HG03135 (cell line): ENCODE results near the gene ERLEC1.
"Not testable (repeated sequence)": the region's sequence is repeated elsewhere in the genome, so short reads cannot be mapped to it uniquely, and the experiment has no call there.

Experiments used
- ATAC-seq: cut with Tn5 transposase; IDR thresholded peaks from one replicate; pipeline ENCODE4 v1.9.1; 2021; ENCODE audit warnings: mild to moderate bottlenecking, moderate library complexity; ENCODE audit not compliant: unreplicated experiment

ERLEC1 gene

DNA sequence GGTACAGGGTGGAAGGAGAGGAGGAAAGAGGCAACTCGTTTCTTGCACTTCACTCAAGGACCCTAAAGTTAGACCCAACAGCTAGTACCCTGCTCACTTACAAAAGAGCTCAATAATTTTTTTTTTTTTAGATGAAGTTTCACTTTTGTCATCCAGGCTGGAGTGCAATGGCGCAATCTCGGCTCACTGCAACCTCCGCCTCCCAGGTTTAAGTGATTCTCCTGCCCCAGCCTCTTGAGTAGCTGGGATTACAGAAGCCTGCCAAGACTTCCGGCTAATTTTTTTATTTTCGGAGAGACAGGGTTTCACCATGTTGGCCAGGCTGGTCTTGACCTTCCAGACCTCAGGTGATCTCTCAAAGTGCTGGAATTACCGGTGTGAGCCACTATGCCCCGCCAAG lies 4.2 kb upstream of the ERLEC1 start:
- ATAC-seq, result no peak

GRCh38 chr2:53784436-53784835 lies 2.4 kb upstream of the ERLEC1 start:
- ATAC-seq, result no peak

GRCh38 chr2:53785366-53785765 lies 1.5 kb upstream of the ERLEC1 start:
- no peak for ATAC-seq

GRCh38 chr2:53786352-53786704 lies 516 bp upstream of the ERLEC1 start:
- ATAC-seq, result peak; percentile 13

DNA sequence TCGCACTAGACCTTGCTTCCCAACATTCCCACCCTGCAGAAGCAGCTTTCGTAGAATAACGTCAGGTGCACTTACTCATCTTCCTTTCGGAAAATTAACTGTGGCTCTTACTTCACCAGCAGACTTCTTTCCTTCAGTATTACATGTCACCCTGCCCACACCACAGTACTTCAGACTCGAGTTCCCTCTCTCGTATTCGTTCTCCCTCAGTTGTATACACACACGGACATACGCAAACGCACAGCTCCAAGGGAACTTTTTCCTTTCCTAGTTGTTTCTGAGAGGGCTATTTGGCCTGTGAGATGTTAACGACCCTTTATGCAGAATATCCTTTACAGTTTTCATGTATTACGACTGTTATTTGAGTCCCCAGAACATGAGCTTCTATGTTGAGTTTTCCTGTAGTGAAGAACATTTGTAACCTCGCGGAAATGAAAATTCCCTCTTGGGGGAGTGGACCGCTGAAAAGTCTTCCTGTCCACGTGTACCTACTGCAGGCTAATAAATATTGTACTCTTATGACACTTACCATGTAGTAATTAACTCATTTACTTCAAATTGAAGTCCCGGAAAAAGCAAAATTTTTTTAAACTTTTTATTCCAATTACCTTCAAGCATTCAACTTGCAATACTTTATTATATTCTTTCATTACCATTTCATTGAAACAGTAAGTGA lies 908 bp downstream of the ERLEC1 start:
- ATAC-seq, result peak; percentile 8

DNA sequence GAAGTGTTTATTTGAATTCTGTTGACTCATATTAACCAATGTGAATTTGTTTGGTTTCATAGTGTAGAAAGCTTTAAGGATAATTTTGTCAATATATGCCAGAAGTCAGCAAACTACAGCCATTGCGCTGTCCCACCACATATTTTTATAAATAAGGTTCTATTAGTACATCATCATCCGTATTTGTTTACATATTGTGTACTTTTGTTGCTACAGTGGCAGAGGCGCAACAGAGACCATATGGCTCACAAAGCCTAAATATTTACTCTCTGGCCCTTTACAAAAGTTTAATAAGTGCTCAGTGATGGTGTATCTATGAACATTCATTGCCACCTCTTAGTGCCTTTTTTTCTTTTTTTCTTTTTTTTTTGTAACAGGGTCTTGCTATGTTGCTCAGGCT lies 6.4 kb downstream of the ERLEC1 start:
- ATAC-seq, result no peak

- ATAC-seq, result no peak
These were observed 7.0 kb downstream of the ERLEC1 start for GRCh38 chr2:53793821-53794220.

- no peak for ATAC-seq
These were observed 14.7 kb downstream of the ERLEC1 start for GRCh38 chr2:53801547-53801946.

GRCh38 chr2:53802617-53803151 lies 15.8 kb downstream of the ERLEC1 start:
- ATAC-seq, result no peak

GRCh38 chr2:53811601-53812000 lies 24.8 kb downstream of the ERLEC1 start:
- no peak for ATAC-seq

DNA sequence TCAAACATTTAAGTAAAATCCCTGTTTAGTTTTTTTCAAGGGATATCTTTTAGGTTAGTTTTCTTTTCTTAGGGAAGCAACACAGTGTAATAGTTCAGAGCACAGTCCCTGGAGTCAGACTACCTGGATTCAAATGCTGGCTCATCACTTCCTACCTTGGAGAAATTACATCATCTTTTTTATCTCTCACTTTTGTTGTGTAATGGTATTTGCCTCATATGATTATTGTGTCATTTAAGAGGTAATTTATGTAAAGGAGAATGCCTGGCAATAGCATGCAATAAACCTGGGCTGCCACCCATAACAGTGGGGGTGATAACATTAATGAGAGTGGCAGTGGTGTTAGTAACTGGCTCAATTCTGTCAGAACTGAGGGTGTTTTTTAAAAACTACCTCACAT lies 26.3 kb downstream of the ERLEC1 start:
- no peak for ATAC-seq

GRCh38 chr2:53818854-53819435 lies 32.1 kb downstream of the ERLEC1 start:
- no peak for ATAC-seq

GRCh38 chr2:53819634-53820033 lies 32.8 kb downstream of the ERLEC1 start:
- ATAC-seq, result no peak

GRCh38 chr2:53820048-53820447 lies 33.2 kb downstream of the ERLEC1 start:
- no peak for ATAC-seq

DNA sequence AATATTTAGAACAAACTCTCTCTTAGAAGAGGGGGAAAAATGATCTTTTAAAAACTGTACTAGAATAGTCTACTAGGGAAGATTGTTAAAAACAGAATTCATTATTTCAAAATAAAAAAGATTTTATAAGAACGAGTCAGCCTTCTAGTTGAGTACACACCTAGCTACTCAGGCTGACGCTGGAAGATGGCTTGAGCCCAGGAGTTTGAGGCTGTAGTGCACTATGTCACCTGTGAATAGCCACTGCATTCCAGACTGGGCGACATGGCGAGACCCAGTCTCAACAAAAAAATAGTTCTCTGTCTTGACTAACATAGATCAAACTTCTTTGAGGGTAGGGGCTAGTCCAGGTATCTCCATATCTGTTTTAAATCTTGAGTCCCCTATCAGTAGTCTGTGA lies 33.9 kb downstream of the ERLEC1 start:
- ATAC-seq, result no peak

GRCh38 chr2:53821810-53822209 lies 35.0 kb downstream of the ERLEC1 start:
- ATAC-seq, result no peak

DNA sequence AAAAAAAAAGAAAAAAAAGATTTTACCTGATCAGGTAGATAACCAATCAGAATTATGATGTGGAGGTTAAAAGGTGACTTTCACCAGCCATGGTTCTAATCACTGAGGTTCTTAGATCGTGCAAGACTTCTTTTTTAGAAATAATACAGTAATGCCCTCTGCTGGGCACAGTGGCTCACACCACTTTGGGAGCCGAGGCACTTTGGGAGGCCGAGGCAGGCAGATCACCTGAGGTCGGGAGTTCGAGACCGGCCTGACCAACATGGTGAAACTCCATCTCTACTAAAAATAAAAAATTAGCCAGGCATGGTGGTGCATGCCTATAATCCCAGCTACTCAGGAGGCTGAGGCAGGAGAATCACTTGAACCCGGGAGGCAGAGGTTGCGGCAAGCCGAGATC lies 36.8 kb downstream of the ERLEC1 start:
- not testable (repeated sequence) for ATAC-seq

- ATAC-seq, result no peak
These were observed 39.2 kb downstream of the ERLEC1 start for GRCh38 chr2:53826030-53826410.

DNA sequence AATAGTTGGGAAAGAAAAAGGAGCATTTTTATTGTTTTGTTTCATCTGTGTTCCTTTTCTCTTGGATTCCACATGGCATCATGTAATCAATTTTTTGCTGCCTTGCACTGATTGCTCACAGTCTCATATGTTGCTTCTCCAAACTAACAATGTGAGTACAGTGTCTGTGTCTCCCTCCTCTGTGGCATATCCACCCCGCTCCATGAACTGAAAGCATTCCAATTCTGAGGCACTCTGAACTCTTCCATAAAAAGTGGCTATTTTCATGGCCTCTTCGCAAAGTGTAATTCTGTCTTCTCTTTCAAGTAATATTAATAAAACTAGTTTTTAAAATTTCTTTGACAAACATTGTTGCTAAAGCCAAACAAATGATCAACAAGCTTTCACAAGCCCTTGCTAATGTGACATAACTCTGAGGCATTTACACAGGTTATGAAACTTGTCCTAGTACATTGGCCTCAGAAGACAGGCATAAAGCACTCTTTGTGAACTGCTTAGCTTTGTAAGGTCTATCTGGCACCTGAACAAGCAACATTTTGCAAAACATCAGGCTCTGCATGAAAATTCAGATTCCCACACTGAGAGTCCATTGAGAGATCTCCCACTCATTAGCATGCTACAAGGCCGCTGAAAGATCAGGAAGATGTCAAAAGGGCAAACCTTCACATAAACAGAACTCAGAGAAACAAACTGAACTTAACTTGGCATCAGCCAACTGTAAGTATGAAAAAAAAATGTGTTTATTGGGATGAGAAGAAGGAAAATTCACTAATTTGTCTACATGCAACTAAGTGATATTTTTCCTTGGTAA lies 39.9 kb downstream of the ERLEC1 start:
- no peak for ATAC-seq

DNA sequence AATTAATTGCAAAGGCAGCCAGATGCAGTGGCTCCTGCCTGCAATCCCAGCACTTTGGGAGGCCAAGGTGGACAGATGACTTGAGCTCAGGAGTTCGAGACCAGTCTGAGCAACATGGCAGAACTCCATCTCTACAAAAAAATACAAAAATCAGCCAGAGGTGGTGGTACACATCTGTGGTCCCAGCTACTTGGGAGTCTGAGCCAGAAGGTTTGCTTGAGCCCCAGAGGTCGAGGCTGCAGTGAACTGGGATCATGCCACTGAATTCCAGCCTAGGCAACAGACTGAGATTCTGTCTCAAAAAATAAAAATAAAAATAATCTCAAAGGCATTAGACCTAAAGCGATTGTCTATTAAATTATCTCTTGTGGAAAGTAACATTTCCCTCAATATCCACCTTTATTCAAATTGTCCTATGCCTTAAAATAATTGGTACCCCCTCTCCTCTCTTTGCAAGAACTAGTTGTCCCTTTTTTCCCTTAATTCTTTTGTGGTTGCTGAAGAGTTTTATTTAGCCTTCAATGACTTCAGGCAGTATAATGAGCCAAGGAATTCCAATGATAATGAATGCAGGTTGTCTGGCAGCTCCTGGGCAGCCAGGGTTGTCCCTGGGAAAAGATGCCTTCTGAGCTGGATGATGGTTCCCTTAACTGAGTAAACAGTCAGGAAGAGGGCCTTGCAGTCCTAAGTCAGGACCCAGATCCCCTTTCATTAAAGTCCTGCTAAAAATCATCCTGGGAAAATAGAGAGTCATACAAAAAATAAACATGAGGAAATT lies 40.7 kb downstream of the ERLEC1 start:
- no peak for ATAC-seq

DNA sequence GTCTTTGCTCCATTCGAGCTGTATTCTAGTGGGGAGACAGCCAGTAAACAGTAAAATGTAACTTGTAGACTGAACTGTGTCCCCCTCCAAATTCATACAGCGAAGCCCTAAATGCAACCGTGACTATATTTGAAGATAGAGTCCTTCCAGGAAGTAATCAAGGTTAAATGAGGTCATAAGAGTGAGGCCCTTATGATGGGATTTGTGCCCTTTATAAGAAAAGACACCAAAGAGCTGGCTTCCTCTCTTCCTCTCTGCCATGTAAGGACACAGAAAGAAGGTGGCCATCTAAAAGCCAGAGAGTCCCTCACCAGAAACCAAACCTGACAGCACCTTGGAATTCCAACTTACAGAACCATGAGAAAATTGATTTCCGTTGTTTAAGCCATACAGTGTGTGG lies 41.5 kb downstream of the ERLEC1 start:
- no peak for ATAC-seq
